GM19324 (cell line): ENCODE results near the gene LRRC49.
"Not testable (repeated sequence)": the region's sequence is repeated elsewhere in the genome, so short reads cannot be mapped to it uniquely, and the experiment has no call there.

Source experiments
- ATAC-seq: cut with Tn5 transposase; IDR thresholded peaks from one replicate; pipeline ENCODE4 v1.9.1; 2021; ENCODE audit warnings: mild to moderate bottlenecking, moderate library complexity; ENCODE audit not compliant: unreplicated experiment, low FRiP score

The LRRC49 gene

GRCh38 chr15:70892002-70892911 lies at the start of gene LRRC49, which contains the start of gene THAP10:
TSS of gene LRRC49 (plus strand) at chr15:70892826. CDS start at chr15:70892895, 69 bp downstream.
TSS of gene THAP10 (minus strand) at chr15:70892433. CDS start at chr15:70892272, 161 bp downstream.
- peak; percentile 72 for ATAC-seq

- ATAC-seq, result no peak
Observed at GRCh38 chr15:70845602-70846360, 46.8 kb upstream of the LRRC49 start.

GRCh38 chr15:70851889-70852288 lies 40.7 kb upstream of the LRRC49 start:
- no peak for ATAC-seq

- ATAC-seq, result no peak
Observed at GRCh38 chr15:70852501-70853317, 39.9 kb upstream of the LRRC49 start.

GRCh38 chr15:70853318-70853972 lies 39.2 kb upstream of the LRRC49 start:
- ATAC-seq, result no peak

- no peak for ATAC-seq
Observed at GRCh38 chr15:70853973-70854665, 38.5 kb upstream of the LRRC49 start, which contains the start of gene LARP6. TSS of gene LARP6 (minus strand) at chr15:70854157. CDS start at chr15:70854088, 69 bp downstream.

- ATAC-seq, result no peak
Observed at GRCh38 chr15:70854666-70854976, 38.0 kb upstream of the LRRC49 start.

GRCh38 chr15:70855764-70856163 lies 36.9 kb upstream of the LRRC49 start:
- ATAC-seq, result no peak

GRCh38 chr15:70856177-70856883 lies 36.3 kb upstream of the LRRC49 start:
- ATAC-seq, result no peak

GRCh38 chr15:70856884-70857561 lies 35.6 kb upstream of the LRRC49 start:
- ATAC-seq, result no peak

- ATAC-seq, result no peak
Observed at GRCh38 chr15:70857562-70858285, 34.9 kb upstream of the LRRC49 start.

GRCh38 chr15:70858614-70859321 lies 33.9 kb upstream of the LRRC49 start:
- ATAC-seq, result not testable (repeated sequence)

- no peak for ATAC-seq
Observed at GRCh38 chr15:70859322-70859908, 33.2 kb upstream of the LRRC49 start.

GRCh38 chr15:70859998-70860397 lies 32.6 kb upstream of the LRRC49 start:
- ATAC-seq, result no peak

- ATAC-seq, result no peak
Observed at GRCh38 chr15:70863450-70864218, 29.0 kb upstream of the LRRC49 start.
